B cell (primary cell): ENCODE measurements around the gene ASAP3. TPM values are rescaled to one million over a fixed set of nuclear protein-coding genes. Genes with fewer than 3 reads are reported as not detected.

Experiments used
- ATAC-seq: fragments of 200-7000 bp; cut with Tn5 transposase; one replicate; pipeline ENCODE4 v1.10.0; 2021; ENCODE audit warnings: low read depth, mild to moderate bottlenecking, moderate number of reproducible peaks, moderate library complexity
- CTCF ChIA-PET: fragments of 350-600 bp; sonication (Branson Sonifier 250); formaldehyde crosslinking; loops from one replicate; lab custom pipeline; 2021; ENCODE audit warnings: antibody characterized with exemption, inconsistent platforms; lab: Charles Lee
- POLR2A ChIA-PET: fragments of 350-600 bp; sonication (Branson Sonifier 250); formaldehyde crosslinking; loops from one replicate; lab custom pipeline; 2021; ENCODE audit warnings: antibody characterized with exemption; lab: Charles Lee
- DNase-seq: peaks from one replicate; pipeline ENCODE4 v3.0.0; 2013
- H2AFZ ChIP-seq: 2 replicates; pipeline ENCODE4 v1.6.1; 2012; ENCODE audit warnings: mild to moderate bottlenecking, low read depth, low read length; ENCODE audit not compliant: insufficient read depth, poor library complexity, severe bottlenecking
- H3K27ac ChIP-seq, 2 donors: 1 replicate in 1 of 2; 2 replicates in 1 of 2; pipeline ENCODE4 v1.5.1; 2012 to 2013; ENCODE audit warnings: low read length in 2 of 2, mild to moderate bottlenecking in 2 of 2, moderate library complexity in 1 of 2
- H3K27me3 ChIP-seq, 4 experiments: fragments of 200-600 bp in 1 of 4; sonication (generic) in 1 of 4; replicated peaks in 1 of 4; 1 replicate in 2 of 4; 2 replicates in 2 of 4; pipeline versions ENCODE4 v1.6.1 to v1.7.0; 2013 to 2016; ENCODE audit warnings: low read length in 3 of 4, mild to moderate bottlenecking in 2 of 4, mixed read lengths in 1 of 4, moderate library complexity in 1 of 4; ENCODE audit not compliant: insufficient read depth in 4 of 4, control insufficient read depth in 3 of 4; ENCODE audit errors: control extremely low read depth in 1 of 4
- H3K36me3 ChIP-seq, 2 experiments: replicated peaks in 1 of 2; 1 replicate in 1 of 2; 2 replicates in 1 of 2; pipeline versions ENCODE4 v1.6.1 to v1.7.1; 2013; ENCODE audit warnings: low read length in 1 of 2; ENCODE audit not compliant: insufficient read depth in 2 of 2, control insufficient read depth in 1 of 2; ENCODE audit errors: control extremely low read depth in 1 of 2, extremely low read depth in 1 of 2
- H3K4me1 ChIP-seq, 2 donors: fragments of 200-600 bp in 1 of 2; sonication (generic) in 1 of 2; 1 replicate in 1 of 2; 2 replicates in 1 of 2; pipeline versions ENCODE4 v1.5.1 to v1.6.1; 2013 to 2017; ENCODE audit warnings: low read length in 2 of 2; ENCODE audit not compliant: control insufficient read depth in 2 of 2, insufficient read depth in 2 of 2
- H3K4me2 ChIP-seq: replicated peaks from 2 replicates; pipeline ENCODE3; 2012; ENCODE audit warnings: mild to moderate bottlenecking, low read depth, low read length; ENCODE audit not compliant: poor library complexity, severe bottlenecking
- H3K4me3 ChIP-seq, 5 experiments: fragments of 200-600 bp in 1 of 5; sonication (generic) in 1 of 5; 1 replicate in 3 of 5; 2 replicates in 2 of 5; pipeline versions ENCODE4 v1.5.1 to v1.7.0; 2011 to 2016; ENCODE audit warnings: low read length in 4 of 5, mild to moderate bottlenecking in 4 of 5, low read depth in 2 of 5, control low read depth in 1 of 5, moderate library complexity in 1 of 5; ENCODE audit not compliant: insufficient read depth in 1 of 5; ENCODE audit errors: control extremely low read depth in 1 of 5, extremely low read depth in 1 of 5
- H3K79me2 ChIP-seq: fragments of 200-600 bp; sonication (generic); one replicate; pipeline ENCODE4 v1.6.0; 2016; ENCODE audit warnings: low read length; ENCODE audit not compliant: control insufficient read depth, insufficient read depth
- H3K9ac ChIP-seq: fragments of 200-600 bp; sonication (generic); 2 replicates; pipeline ENCODE4 v1.6.1; 2017; ENCODE audit warnings: mild to moderate bottlenecking, low read length, moderate library complexity
- H3K9me3 ChIP-seq, 3 donors: one replicate each; pipeline versions ENCODE4 v1.6.1 to v1.7.1; 2013; ENCODE audit warnings: low read length in 2 of 3; ENCODE audit not compliant: control insufficient read depth in 2 of 3, insufficient read depth in 1 of 3; ENCODE audit errors: control extremely low read depth in 1 of 3
- H4K20me1 ChIP-seq: 2 replicates; pipeline ENCODE4 v1.6.0; 2012; ENCODE audit warnings: mild to moderate bottlenecking, low read length; ENCODE audit not compliant: insufficient read depth, control insufficient read depth, poor library complexity, severe bottlenecking
- H3K27ac Mint-ChIP-seq: one replicate; pipeline ENCODE4 v1.8.0; 2021; ENCODE audit warnings: mixed read lengths
- H3K27me3 Mint-ChIP-seq: one replicate; pipeline ENCODE4 v1.8.0; 2021; ENCODE audit warnings: mixed read lengths
- H3K4me1 Mint-ChIP-seq: one replicate; pipeline ENCODE4 v1.8.0; 2021; ENCODE audit warnings: mixed read lengths
- H3K4me3 Mint-ChIP-seq: one replicate; pipeline ENCODE4 v1.8.0; 2021; ENCODE audit warnings: mixed read lengths
- H3K9me3 Mint-ChIP-seq: one replicate; pipeline ENCODE4 v1.8.0; 2022; ENCODE audit warnings: mixed read lengths; ENCODE audit not compliant: insufficient read depth
- CTCF ChIP-seq: fragments of 200-600 bp; IDR thresholded peaks from one replicate; pipeline ENCODE4 v1.8.0; 2022; ENCODE audit warnings: antibody characterized with exemption, mild to moderate bottlenecking
- EZH2 ChIP-seq: IDR thresholded peaks from 2 replicates; pipeline ENCODE4 v1.6.1; 2012; ENCODE audit warnings: borderline replicate concordance, low read depth, mild to moderate bottlenecking, moderate library complexity, low read length; ENCODE audit not compliant: insufficient read depth, poor library complexity, severe bottlenecking
- WGBS: methylation state at CpG from one replicate; pipeline ENCODE4 v1.1.5; 2013; ENCODE audit warnings: missing lambda C conversion rate; ENCODE audit not compliant: insufficient coverage; 5-methylcytosine and 5-hydroxymethylcytosine counted together
- intact Hi-C: fragments of 100-400 bp; cut with micrococcal nuclease; formaldehyde crosslinking; loops from one replicate; pipeline ENCODE4 v1.10.0; 2022
- polyA plus RNA-seq: library from polyadenylated mRNA; depleted of rRNA; stranded (reverse); fragments of >200 nt; gene quantifications from 2 replicates; pipeline ENCODE4 v1.2.3, GENCODE V29; 2012
- total RNA-seq, 2 donors: library from RNA; stranded (reverse); fragments of 120-200 nt in 1 of 2; gene quantifications; 1 replicate in 1 of 2; 2 replicates in 1 of 2; pipeline versions ENCODE4 v1.2.3 to v1.2.4, GENCODE V29; 2013 to 2022

Gene ASAP3
- total and polyA plus RNA-seq, 2 donors (not counting 1 experiment from before 2014, with no cell fraction given): 2.9 to 11.0 TPM

DNA sequence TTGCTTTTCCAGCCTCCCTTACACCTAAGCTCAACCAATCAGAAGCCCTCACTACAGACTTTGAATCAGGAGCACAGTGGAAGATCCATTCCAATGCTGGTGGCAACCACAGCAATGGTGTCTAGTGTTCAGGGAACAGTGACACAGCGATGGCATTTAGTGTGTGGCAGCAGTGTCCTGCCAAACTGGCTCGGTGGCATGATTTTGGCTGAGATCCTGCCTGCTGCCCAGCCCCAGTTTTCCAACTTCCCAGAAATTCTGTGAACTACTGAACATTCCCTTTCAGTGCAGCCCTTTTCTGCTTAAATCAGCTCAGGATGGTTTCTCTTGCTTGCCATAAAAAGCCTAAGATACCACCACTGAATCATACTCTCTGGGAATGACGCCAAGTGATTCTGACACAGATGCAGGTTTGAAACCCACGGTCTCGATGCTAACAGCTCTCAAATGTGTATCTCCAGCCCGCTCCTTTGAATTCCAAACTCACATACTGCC, 8.8 kb downstream of the ASAP3 start:
- no peak for TF ChIP-seq EZH2
- no peak for TF ChIP-seq CTCF
- Histone ChIP-seq H2AFZ (no peak overlapping the region), H3K79me2 (no peaks in the 10 kb centered on the region), H3K27me3 (peaks cover 0 to 7% (median 5%) of the 10 kb centered on the region in 4 experiments), H4K20me1 (no peaks in the 10 kb centered on the region), H3K27ac (no peak overlapping the region), H3K4me3 (no peak overlapping the region), H3K9me3 (no peaks in the 10 kb centered on the region), H3K9ac (no peak overlapping the region), H3K4me1 (no peaks in the 10 kb centered on the region), H3K4me2 (no peak overlapping the region), H3K36me3 (no peaks in the 10 kb centered on the region)
- no peak overlapping the region for H3K27ac Mint-ChIP-seq
- no peak for ATAC-seq
- peaks cover under 1% of the 10 kb centered on the region for H3K4me1 Mint-ChIP-seq
- peaks cover 10% of the 10 kb centered on the region for H3K27me3 Mint-ChIP-seq
- no peak overlapping the region for H3K4me3 Mint-ChIP-seq
- 86% methylated on average over 6 of the region's 6 CpGs for WGBS
- H3K9me3 Mint-ChIP-seq: no peaks in the 10 kb centered on the region
- DNase-seq: no peak
- CTCF ChIA-PET: interaction anchor here (0.6 to 0.9 kb wide), 2 partner anchors 22 to 297 kb away, joined by 3 read pairs; no protein-coding TSS in a partner anchor
- POLR2A ChIA-PET: no interaction called here
- intact Hi-C loops: no loop called here

- Mint-ChIP-seq H3K4me1 (no peaks in the 10 kb centered on the region), H3K4me3 (no peak overlapping the region), H3K9me3 (no peaks in the 10 kb centered on the region), H3K27me3 (peaks cover 10% of the 10 kb centered on the region), H3K27ac (no peak overlapping the region)
- Histone ChIP-seq H3K79me2 (no peaks in the 10 kb centered on the region), H3K4me3 (no peak overlapping the region), H4K20me1 (no peaks in the 10 kb centered on the region), H3K27ac (no peak overlapping the region), H3K9me3 (no peaks in the 10 kb centered on the region), H3K36me3 (no peaks in the 10 kb centered on the region), H3K4me1 (no peaks in the 10 kb centered on the region), H2AFZ (no peak overlapping the region), H3K27me3 (peaks cover 0 to 7% (median 5%) of the 10 kb centered on the region in 4 experiments), H3K4me2 (no peak overlapping the region), H3K9ac (no peak overlapping the region)
- ATAC-seq: no peak
- CTCF ChIA-PET: interaction anchor here (0.6 to 1.2 kb wide), 2 partner anchors 13 to 24 kb away, joined by 3 to 4 read pairs; no protein-coding TSS in a partner anchor
- intact Hi-C loops: no loop called here
- no peak for TF ChIP-seq CTCF
- TF ChIP-seq EZH2: no peak
- 83% methylated on average over 3 of the region's 6 CpGs for WGBS
- DNase-seq: no peak
- POLR2A ChIA-PET: interaction anchor here (0.6 kb wide), 1 partner anchor 49 kb away, joined by 3 read pairs; no protein-coding TSS in a partner anchor
These were observed 10.8 kb downstream of the ASAP3 start for GRCh38 chr1:23473037-23473800.
